Measurements from ENCODE around the gene TAL1. TPM values are rescaled to one million over a fixed set of nuclear protein-coding genes. Genes with fewer than 3 reads are reported as not detected.

Gene TAL1
- total and polyA plus RNA-seq, 2 of the 13 experiments (the other 11 are each of a cell fraction or from before 2014, with no cell fraction given) = 0.05 TPM; not detected in 1

DNA sequence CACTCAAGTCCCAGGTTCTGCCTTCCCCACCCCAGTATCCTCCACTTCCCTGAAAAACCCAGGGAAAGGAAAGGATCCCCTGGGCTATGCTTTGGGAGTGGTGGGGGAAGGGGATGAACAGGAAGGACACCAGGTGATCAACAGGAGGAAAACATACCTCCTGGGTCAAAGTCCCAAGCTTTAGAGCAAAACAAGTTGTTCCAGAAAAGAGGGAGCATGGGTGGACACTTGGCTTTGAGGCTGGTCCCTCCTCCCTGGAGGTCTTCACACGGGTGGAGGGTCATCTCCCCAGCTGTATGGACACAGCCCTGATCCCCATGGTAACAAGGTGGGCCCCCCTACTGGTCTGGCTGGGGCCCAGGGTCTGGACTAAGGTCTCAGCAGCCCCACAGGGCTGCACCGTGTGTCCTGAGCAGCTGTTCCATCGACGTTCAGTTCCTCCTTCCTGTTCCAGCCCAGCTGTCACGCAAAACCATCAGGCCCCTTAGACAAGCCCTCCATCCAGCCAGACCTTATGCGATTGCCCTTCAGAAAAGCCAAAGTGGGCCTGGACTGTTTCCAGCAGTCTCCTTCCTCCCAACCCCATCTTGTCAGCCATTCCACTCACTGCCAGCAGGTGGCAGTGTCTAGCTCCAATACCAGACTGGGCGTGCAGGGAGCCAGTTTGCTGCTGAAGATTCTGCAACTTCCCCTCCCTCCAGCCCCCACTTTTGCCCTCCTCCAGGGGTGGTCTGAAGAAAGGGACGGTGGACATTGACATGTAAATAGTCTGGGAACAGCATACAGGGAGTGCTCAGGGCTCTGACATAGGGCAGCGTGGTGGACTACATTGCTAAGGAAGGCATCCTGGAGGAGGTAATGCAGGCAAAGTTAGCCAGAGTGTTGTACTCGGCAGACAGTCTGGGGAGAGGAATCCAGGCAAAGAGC is 39.3 kb downstream of the TAL1 start (continued):
- TF ChIP-seq HMGXB3 (CRISPR knock-in tag; IDR thresholded peaks at IDR 0.05; ENCODE audit: borderline replicate concordance) = peak; percentile 61; the same call in 1 of the 2 replicates
- peak; percentile 52 for TF ChIP-seq THAP11 (CRISPR knock-in tag; IDR thresholded peaks at IDR 0.05)
- TF ChIP-seq, protein P1, sequence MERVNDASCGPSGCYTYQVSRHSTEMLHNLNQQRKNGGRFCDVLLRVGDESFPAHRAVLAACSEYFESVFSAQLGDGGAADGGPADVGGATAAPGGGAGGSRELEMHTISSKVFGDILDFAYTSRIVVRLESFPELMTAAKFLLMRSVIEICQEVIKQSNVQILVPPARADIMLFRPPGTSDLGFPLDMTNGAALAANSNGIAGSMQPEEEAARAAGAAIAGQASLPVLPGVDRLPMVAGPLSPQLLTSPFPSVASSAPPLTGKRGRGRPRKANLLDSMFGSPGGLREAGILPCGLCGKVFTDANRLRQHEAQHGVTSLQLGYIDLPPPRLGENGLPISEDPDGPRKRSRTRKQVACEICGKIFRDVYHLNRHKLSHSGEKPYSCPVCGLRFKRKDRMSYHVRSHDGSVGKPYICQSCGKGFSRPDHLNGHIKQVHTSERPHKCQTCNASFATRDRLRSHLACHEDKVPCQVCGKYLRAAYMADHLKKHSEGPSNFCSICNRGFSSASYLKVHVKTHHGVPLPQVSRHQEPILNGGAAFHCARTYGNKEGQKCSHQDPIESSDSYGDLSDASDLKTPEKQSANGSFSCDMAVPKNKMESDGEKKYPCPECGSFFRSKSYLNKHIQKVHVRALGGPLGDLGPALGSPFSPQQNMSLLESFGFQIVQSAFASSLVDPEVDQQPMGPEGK (CRISPR knock-in tag; IDR thresholded peaks at IDR 0.05) = peak; percentile 78
- peak; percentile 19; the same call in 1 of the 2 replicates for TF ChIP-seq TAF1 (CRISPR knock-in tag; IDR thresholded peaks at IDR 0.05)
- peak; percentile 59; the same call in 1 of the 2 replicates for TF ChIP-seq KLF12 (CRISPR knock-in tag; IDR thresholded peaks at IDR 0.05; ENCODE audit: borderline replicate concordance)
- 0 out of 2 replicates have a peak, but pooled peaks have one; percentile 77 for TF ChIP-seq ZNF333 (CRISPR knock-in tag; IDR thresholded peaks at IDR 0.05; ENCODE audit: borderline replicate concordance)
- no peak for TF ChIP-seq SRF (IDR thresholded peaks at IDR 0.05; ENCODE audit: low read depth, low read length)
- TF ChIP-seq PRDM10 (CRISPR knock-in tag; IDR thresholded peaks at IDR 0.05; ENCODE audit: low read depth) = peak; percentile 48; the same call in 1 of the 2 replicates
- 0 out of 2 replicates have a peak, but pooled peaks have one; percentile 26 for TF ChIP-seq ZNF546 (CRISPR knock-in tag; conservative IDR thresholded peaks at IDR 0.05)
- TF ChIP-seq GABPA (IDR thresholded peaks at IDR 0.05; ENCODE audit: low read depth, low read length) = no peak
- TF ChIP-seq GABPA (CRISPR knock-in tag; IDR thresholded peaks at IDR 0.05; ENCODE audit: low read depth) = peak; percentile 12; the same call in 1 of the 2 replicates
- no peak for TF ChIP-seq RBM39 (IDR thresholded peaks at IDR 0.05; ENCODE audit: low read depth, low read length, poor library complexity, severe bottlenecking)
- TF ChIP-seq ZFP36L1 (CRISPR knock-in tag; IDR thresholded peaks at IDR 0.05) = no peak
- TF ChIP-seq ATRX (CRISPR knock-in tag; IDR thresholded peaks at IDR 0.05; ENCODE audit: borderline replicate concordance) = no peak
- TF ChIP-seq EEA1 (CRISPR knock-in tag; IDR thresholded peaks at IDR 0.05; ENCODE audit: borderline replicate concordance) = no peak; the same call in 1 of the 2 replicates
- TF ChIP-seq SP2 (CRISPR knock-in tag; IDR thresholded peaks at IDR 0.05) = 0 out of 2 replicates have a peak, but pooled peaks have one; percentile 15
- TF ChIP-seq CBX1 (IDR thresholded peaks at IDR 0.05; ENCODE audit: low read depth) = peak; percentile 65
